ENCODE results near the gene VEGFD. TPM values are rescaled to one million over a fixed set of nuclear protein-coding genes. Genes with fewer than 3 reads are reported as not detected.

VEGFD gene
- total and polyA plus RNA-seq, 9 of the 15 experiments (the other 6 are each of a cell fraction or from before 2014, with no cell fraction given), result 0.03 TPM; not detected in 8

DNA sequence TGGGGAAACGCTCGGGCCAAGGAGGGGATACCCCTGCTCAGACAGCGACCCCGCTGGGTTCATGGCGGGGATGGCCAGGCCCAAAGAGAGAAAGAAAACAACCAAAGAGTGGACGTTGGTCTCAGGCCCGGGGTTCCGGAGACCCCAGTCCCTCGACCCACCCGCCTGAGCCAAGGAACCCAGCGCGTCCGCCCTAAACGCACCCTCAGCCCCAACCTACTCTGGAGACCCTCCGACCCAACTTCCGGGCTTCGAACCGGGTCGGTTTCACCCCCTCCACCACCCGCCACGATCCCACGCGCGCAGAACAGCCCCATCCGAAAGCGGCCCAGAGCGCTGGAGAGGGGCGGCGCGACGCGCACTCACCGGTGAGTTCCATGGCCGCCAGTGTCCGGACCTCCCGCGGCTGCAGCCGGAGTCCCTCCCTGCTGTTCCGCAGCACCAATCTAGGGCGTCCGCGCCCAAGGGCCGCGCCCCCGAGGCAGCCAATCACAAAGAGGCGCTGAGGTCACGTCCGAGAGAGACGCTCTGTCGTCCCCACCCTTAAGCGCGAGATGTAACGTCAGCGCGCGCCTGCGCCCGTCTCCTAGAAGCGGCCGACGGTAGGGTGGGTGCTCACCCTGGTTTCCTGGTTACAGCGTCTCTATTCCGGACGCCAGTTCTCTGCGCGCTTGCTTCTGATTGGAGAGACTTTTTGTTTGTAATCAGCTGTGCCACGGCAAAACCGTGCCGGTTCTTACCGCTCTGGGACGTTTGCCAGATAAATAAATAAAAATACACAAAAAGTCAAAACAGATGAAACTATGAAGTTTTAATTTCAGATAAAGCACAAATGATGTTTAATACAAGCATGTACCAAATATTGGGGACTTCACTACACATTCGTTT, 48.8 kb downstream of the VEGFD start, which contains the start of gene PIGA (continued):
- TF ChIP-seq, protein P1, sequence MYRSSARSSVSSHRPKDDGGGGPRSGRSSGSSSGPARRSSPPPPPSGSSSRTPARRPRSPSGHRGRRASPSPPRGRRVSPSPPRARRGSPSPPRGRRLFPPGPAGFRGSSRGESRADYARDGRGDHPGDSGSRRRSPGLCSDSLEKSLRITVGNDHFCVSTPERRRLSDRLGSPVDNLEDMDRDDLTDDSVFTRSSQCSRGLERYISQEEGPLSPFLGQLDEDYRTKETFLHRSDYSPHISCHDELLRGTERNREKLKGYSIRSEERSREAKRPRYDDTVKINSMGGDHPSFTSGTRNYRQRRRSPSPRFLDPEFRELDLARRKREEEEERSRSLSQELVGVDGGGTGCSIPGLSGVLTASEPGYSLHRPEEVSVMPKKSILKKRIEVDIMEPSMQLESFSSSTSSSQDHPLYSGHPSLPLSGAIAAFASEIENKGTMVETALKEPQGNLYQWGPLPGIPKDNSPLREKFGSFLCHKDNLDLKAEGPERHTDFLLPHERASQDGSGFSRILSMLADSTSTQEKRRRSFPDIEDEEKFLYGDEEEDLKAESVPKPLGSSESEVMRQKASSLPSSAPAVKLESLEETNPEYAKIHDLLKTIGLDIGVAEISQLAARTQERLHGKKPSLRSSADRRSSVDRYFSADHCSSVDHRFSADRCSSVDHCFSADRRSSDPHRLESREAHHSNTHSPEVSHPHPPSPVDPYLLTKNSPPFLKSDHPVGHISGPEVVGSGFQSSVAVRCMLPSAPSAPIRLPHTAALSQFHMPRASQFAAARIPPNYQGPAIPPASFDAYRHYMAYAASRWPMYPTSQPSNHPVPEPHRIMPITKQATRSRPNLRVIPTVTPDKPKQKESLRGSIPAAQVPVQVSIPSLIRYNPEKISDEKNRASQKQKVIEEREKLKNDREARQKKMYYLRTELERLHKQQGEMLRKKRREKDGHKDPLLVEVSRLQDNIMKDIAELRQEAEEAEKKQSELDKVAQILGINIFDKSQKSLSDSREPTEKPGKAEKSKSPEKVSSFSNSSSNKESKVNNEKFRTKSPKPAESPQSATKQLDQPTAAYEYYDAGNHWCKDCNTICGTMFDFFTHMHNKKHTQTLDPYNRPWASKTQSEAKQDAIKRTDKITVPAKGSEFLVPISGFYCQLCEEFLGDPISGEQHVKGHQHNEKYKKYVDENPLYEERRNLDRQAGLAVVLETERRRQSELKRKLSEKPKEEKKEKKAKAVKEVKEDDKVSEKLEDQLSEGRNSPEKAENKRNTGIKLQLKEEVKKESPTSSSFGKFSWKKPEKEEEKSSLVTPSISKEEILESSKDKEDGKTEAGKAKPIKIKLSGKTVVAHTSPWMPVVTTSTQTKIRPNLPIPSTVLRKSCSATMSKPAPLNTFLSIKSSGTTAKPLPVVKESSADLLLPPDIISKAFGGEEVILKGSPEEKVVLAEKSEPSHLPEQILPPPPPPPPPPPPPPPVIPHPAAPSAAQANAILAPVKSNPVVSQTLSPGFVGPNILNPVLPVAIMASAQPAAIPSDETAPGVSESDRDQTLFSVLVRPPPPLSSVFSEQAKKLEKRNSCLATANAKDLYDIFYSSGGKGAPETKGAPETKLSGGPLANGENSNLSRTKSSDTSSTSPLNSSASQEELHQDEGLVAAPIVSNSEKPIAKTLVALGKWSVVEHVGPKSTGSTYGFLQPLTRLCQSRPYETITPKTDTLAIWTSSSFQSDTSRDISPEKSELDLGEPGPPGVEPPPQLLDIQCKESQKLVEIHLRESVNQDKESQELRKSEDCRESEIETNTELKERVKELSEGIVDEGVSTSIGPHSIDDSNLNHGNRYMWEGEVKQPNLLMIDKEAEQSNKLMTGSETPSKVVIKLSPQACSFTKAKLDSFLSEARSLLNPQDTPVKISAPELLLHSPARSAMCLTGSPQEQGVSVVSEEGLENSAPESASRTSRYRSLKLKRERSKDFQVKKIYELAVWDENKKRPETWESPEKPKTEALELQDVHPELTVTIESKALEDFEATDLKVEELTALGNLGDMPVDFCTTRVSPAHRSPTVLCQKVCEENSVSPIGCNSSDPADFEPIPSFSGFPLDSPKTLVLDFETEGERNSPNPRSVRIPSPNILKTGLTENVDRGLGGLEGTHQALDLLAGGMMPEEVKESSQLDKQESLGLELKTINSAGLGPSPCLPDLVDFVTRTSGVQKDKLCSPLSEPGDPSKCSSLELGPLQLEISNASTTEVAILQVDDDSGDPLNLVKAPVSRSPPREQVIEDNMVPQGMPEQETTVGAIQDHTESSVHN (IDR thresholded peaks at IDR 0.05; ENCODE audit: borderline replicate concordance in 1 of 2, low read depth in 1 of 2), result no peak
- peak; percentile 53 for TF ChIP-seq L3MBTL2 (IDR thresholded peaks at IDR 0.05)
- peak; percentile 51; the same call in 1 of the 2 replicates for TF ChIP-seq GABPB1 (CRISPR knock-in tag; IDR thresholded peaks at IDR 0.05)
- TF ChIP-seq CEBPG (CRISPR knock-in tag; IDR thresholded peaks at IDR 0.05), result no peak
- no peak for TF ChIP-seq CEBPG (tag; conservative IDR thresholded peaks at IDR 0.05 in 1 of 2, IDR thresholded peaks at IDR 0.05 in 1 of 2)
- TF ChIP-seq RB1 (IDR thresholded peaks at IDR 0.05; ENCODE audit: low read depth), result peak; percentile 68
- TF ChIP-seq LEF1 (IDR thresholded peaks at IDR 0.05), result no peak
- TF ChIP-seq TAF1 (IDR thresholded peaks at IDR 0.05; ENCODE audit: control insufficient read depth, extremely low read depth, insufficient read depth, low read length, severe bottlenecking), result peak; percentile 72
- TF ChIP-seq ZFX (CRISPR knock-in tag; IDR thresholded peaks at IDR 0.05), result peak; percentile 85
- TF ChIP-seq FOXP1 (CRISPR knock-in tag; IDR thresholded peaks at IDR 0.05), result 0 out of 2 replicates have a peak, but pooled peaks have one; percentile 55
- peak; percentile 77; the same call in 1 of the 2 replicates for TF ChIP-seq FOXJ2 (tag; IDR thresholded peaks at IDR 0.05)
- TF ChIP-seq, protein P2, sequence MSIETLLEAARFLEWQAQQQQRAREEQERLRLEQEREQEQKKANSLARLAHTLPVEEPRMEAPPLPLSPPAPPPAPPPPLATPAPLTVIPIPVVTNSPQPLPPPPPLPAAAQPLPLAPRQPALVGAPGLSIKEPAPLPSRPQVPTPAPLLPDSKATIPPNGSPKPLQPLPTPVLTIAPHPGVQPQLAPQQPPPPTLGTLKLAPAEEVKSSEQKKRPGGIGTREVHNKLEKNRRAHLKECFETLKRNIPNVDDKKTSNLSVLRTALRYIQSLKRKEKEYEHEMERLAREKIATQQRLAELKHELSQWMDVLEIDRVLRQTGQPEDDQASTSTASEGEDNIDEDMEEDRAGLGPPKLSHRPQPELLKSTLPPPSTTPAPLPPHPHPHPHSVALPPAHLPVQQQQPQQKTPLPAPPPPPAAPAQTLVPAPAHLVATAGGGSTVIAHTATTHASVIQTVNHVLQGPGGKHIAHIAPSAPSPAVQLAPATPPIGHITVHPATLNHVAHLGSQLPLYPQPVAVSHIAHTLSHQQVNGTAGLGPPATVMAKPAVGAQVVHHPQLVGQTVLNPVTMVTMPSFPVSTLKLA (conservative IDR thresholded peaks at IDR 0.05), result peak; percentile 66 to 88; a peak in 3 of 4 replicates
- TF ChIP-seq ZNF583 (CRISPR knock-in tag; IDR thresholded peaks at IDR 0.05), result no peak
- TF ChIP-seq, protein P3, sequence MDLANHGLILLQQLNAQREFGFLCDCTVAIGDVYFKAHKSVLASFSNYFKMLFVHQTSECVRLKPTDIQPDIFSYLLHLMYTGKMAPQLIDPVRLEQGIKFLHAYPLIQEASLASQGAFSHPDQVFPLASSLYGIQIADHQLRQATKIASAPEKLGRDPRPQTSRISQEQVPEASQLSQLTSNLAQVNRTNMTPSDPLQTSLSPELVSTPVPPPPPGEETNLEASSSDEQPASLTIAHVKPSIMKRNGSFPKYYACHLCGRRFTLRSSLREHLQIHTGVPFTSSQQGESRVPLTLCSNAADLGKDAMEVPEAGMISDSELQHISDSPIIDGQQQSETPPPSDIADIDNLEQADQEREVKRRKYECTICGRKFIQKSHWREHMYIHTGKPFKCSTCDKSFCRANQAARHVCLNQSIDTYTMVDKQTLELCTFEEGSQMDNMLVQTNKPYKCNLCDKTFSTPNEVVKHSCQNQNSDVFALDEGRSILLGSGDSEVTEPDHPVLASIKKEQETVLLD (IDR thresholded peaks at IDR 0.05), result peak; percentile 90
- TF ChIP-seq CREB1 (IDR thresholded peaks at IDR 0.05), result peak; percentile 94
- peak; percentile 88 for TF ChIP-seq CREB1 (CRISPR knock-in tag; IDR thresholded peaks at IDR 0.05)
- TF ChIP-seq PHF20 (IDR thresholded peaks at IDR 0.05; ENCODE audit: partially characterized antibody), result peak; percentile 64
